Brain pericyte (primary cell): ENCODE data around the gene ROBO2.

Experiments used
- DNase-seq: peaks from one replicate; pipeline ENCODE4 v3.0.0-alpha.2; 2012; ENCODE audit warnings: low read depth, low spot score

ROBO2 gene

GRCh38 chr3:77189258-77189657 lies 149.4 kb downstream of the ROBO2 start:
- no peak for DNase-seq

- no peak for DNase-seq
Measured at GRCh38 chr3:77189684-77190083, 149.8 kb downstream of the ROBO2 start.

GRCh38 chr3:77190374-77190773 lies 150.5 kb downstream of the ROBO2 start:
- no peak for DNase-seq

- DNase-seq, result no peak
Measured at GRCh38 chr3:77191014-77191413, 151.1 kb downstream of the ROBO2 start.

GRCh38 chr3:77191640-77192039 lies 151.7 kb downstream of the ROBO2 start:
- DNase-seq, result no peak

GRCh38 chr3:77195766-77196545 lies 156.1 kb downstream of the ROBO2 start:
- DNase-seq, result no peak

- DNase-seq, result no peak
Measured at GRCh38 chr3:77197408-77197807, 157.5 kb downstream of the ROBO2 start.

- DNase-seq, result no peak
Measured at GRCh38 chr3:77203851-77204250, 164.0 kb downstream of the ROBO2 start.

GRCh38 chr3:77204788-77205187 lies 164.9 kb downstream of the ROBO2 start:
- no peak for DNase-seq

- DNase-seq, result no peak
Measured at GRCh38 chr3:77207753-77208152, 167.9 kb downstream of the ROBO2 start.

- no peak for DNase-seq
Measured at GRCh38 chr3:77222701-77223100, 182.8 kb downstream of the ROBO2 start.

- DNase-seq, result no peak
Measured at GRCh38 chr3:77227567-77227966, 187.7 kb downstream of the ROBO2 start.

- no peak for DNase-seq
Measured at GRCh38 chr3:77232557-77232956, 192.7 kb downstream of the ROBO2 start.

- no peak for DNase-seq
Measured at GRCh38 chr3:77234004-77234403, 194.1 kb downstream of the ROBO2 start.

GRCh38 chr3:77236118-77236517 lies 196.2 kb downstream of the ROBO2 start:
- no peak for DNase-seq

GRCh38 chr3:77240072-77240650 lies 200.3 kb downstream of the ROBO2 start:
- no peak for DNase-seq

GRCh38 chr3:77242371-77242770 lies 202.5 kb downstream of the ROBO2 start:
- no peak for DNase-seq

- no peak for DNase-seq
Measured at GRCh38 chr3:77244981-77245380, 205.1 kb downstream of the ROBO2 start.

- DNase-seq, result no peak
Measured at GRCh38 chr3:77247061-77247460, 207.2 kb downstream of the ROBO2 start.

GRCh38 chr3:77247817-77248216 lies 207.9 kb downstream of the ROBO2 start:
- DNase-seq, result no peak

GRCh38 chr3:77248420-77248819 lies 208.5 kb downstream of the ROBO2 start:
- no peak for DNase-seq

- DNase-seq, result no peak
Measured at GRCh38 chr3:77251136-77251535, 211.2 kb downstream of the ROBO2 start.
